Measurements from ENCODE around the gene SSBP3.

Gene SSBP3

GRCh38 chr1:54292002-54292911 is 113.9 kb downstream of the SSBP3 start:
- Histone ChIP-seq H4K20me1 (ENCODE audit: insufficient read depth, low read length) (peaks cover 55% of the 10 kb centered on the region), H3K4me1 (ENCODE audit: insufficient read depth, low read length) (peaks cover 28% of the 10 kb centered on the region), H3K4me2 (ENCODE audit: insufficient read depth, low read length) (no peak overlapping the region), H2AFZ (ENCODE audit: low read depth, low read length) (no peak overlapping the region), H3K9me3 (ENCODE audit: insufficient read depth, low read length, severe bottlenecking) (no peaks in the 10 kb centered on the region), H3K27ac (ENCODE audit: low read length) (peak overlapping the region; percentile 7), H3K79me2 (ENCODE audit: insufficient read depth, low read length) (peaks cover 95% of the 10 kb centered on the region), H3K9ac (ENCODE audit: low read depth, low read length) (no peak overlapping the region), H3K4me3 (ENCODE audit: low read depth in 1 of 2, low read length in 2 of 2) (no peak overlapping the region), H3K27me3 (ENCODE audit: insufficient read depth, low read length, poor library complexity) (no peaks in the 10 kb centered on the region), H3K36me3 (ENCODE audit: insufficient read depth, low read length) (no peaks in the 10 kb centered on the region)
- TF ChIP-seq CTCF (IDR thresholded peaks at IDR 0.05; ENCODE audit: borderline replicate concordance, extremely low read depth, low read length, poor library complexity, severe bottlenecking) (no peak), EZH2 (IDR thresholded peaks at IDR 0.05; ENCODE audit: borderline replicate concordance, low read depth, low read length, severe bottlenecking) (no peak)
- DNase-seq (no peak), ATAC-seq (ENCODE audit: insufficient read depth, low read depth) (no peak)

- H3K4me1 ChIP-seq (ENCODE audit: insufficient read depth, low read length), result peaks cover 36% of the 10 kb centered on the region
- peak overlapping the region; percentile 7 for H3K27ac ChIP-seq (ENCODE audit: low read length)
- H3K4me3 ChIP-seq (ENCODE audit: low read depth in 1 of 2, low read length in 2 of 2), result no peak overlapping the region
- no peaks in the 10 kb centered on the region for H3K36me3 ChIP-seq (ENCODE audit: insufficient read depth, low read length)
- no peaks in the 10 kb centered on the region for H3K27me3 ChIP-seq (ENCODE audit: insufficient read depth, low read length, poor library complexity)
- DNase-seq (no peak), ATAC-seq (ENCODE audit: insufficient read depth, low read depth) (no peak)
- H3K4me2 ChIP-seq (ENCODE audit: insufficient read depth, low read length), result no peak overlapping the region
- H4K20me1 ChIP-seq (ENCODE audit: insufficient read depth, low read length), result peaks cover 48% of the 10 kb centered on the region
- no peak overlapping the region for H2AFZ ChIP-seq (ENCODE audit: low read depth, low read length)
- no peak overlapping the region for H3K9ac ChIP-seq (ENCODE audit: low read depth, low read length)
- peaks cover 96% of the 10 kb centered on the region for H3K79me2 ChIP-seq (ENCODE audit: insufficient read depth, low read length)
- no peak for TF ChIP-seq CTCF (IDR thresholded peaks at IDR 0.05; ENCODE audit: borderline replicate concordance, extremely low read depth, low read length, poor library complexity, severe bottlenecking)
- no peak for TF ChIP-seq EZH2 (IDR thresholded peaks at IDR 0.05; ENCODE audit: borderline replicate concordance, low read depth, low read length, severe bottlenecking)
- H3K9me3 ChIP-seq (ENCODE audit: insufficient read depth, low read length, severe bottlenecking), result no peaks in the 10 kb centered on the region
Measured at GRCh38 chr1:54291276-54292001, 114.8 kb downstream of the SSBP3 start.

GRCh38 chr1:54290506-54291184 is 115.5 kb downstream of the SSBP3 start:
- H3K79me2 ChIP-seq (ENCODE audit: insufficient read depth, low read length), result peaks cover 96% of the 10 kb centered on the region
- H3K4me2 ChIP-seq (ENCODE audit: insufficient read depth, low read length), result no peak overlapping the region
- DNase-seq (no peak), ATAC-seq (ENCODE audit: insufficient read depth, low read depth) (no peak)
- no peaks in the 10 kb centered on the region for H3K9me3 ChIP-seq (ENCODE audit: insufficient read depth, low read length, severe bottlenecking)
- no peaks in the 10 kb centered on the region for H3K27me3 ChIP-seq (ENCODE audit: insufficient read depth, low read length, poor library complexity)
- peaks cover 42% of the 10 kb centered on the region for H4K20me1 ChIP-seq (ENCODE audit: insufficient read depth, low read length)
- H3K4me3 ChIP-seq (ENCODE audit: low read depth in 1 of 2, low read length in 2 of 2), result no peak overlapping the region
- H3K9ac ChIP-seq (ENCODE audit: low read depth, low read length), result no peak overlapping the region
- H3K27ac ChIP-seq (ENCODE audit: low read length), result peak overlapping the region; percentile 40; the same call in 1 of the 2 replicates
- no peak for TF ChIP-seq CTCF (IDR thresholded peaks at IDR 0.05; ENCODE audit: borderline replicate concordance, extremely low read depth, low read length, poor library complexity, severe bottlenecking)
- no peak for TF ChIP-seq EZH2 (IDR thresholded peaks at IDR 0.05; ENCODE audit: borderline replicate concordance, low read depth, low read length, severe bottlenecking)
- H3K36me3 ChIP-seq (ENCODE audit: insufficient read depth, low read length), result no peaks in the 10 kb centered on the region
- no peak overlapping the region for H2AFZ ChIP-seq (ENCODE audit: low read depth, low read length)
- H3K4me1 ChIP-seq (ENCODE audit: insufficient read depth, low read length), result peaks cover 44% of the 10 kb centered on the region

Data from DND-41 (cell line).